Measurements from ENCODE around the gene PLEKHG5.
A peak's percentile ranks its signal among the peaks of the same experiment; 100 is the strongest.

The PLEKHG5 gene

GRCh38 chr1:6475381-6476133 is 15.9 kb downstream of the PLEKHG5 start:
- peak; percentile 81 for DNase-seq

- no peak for DNase-seq
Measured at GRCh38 chr1:6474815-6475282, 16.6 kb downstream of the PLEKHG5 start.

GRCh38 chr1:6473974-6474814 is 17.3 kb downstream of the PLEKHG5 start:
- no peak for DNase-seq

- no peak for DNase-seq
Measured at GRCh38 chr1:6473156-6473555, 18.3 kb downstream of the PLEKHG5 start.

- no peak for DNase-seq
Measured at GRCh38 chr1:6472391-6472790, 19.1 kb downstream of the PLEKHG5 start.

GRCh38 chr1:6471970-6472368 is 19.5 kb downstream of the PLEKHG5 start:
- no peak for DNase-seq

- DNase-seq: no peak
Measured at GRCh38 chr1:6471086-6471969, 20.1 kb downstream of the PLEKHG5 start.

GRCh38 chr1:6470132-6471085 is 21.1 kb downstream of the PLEKHG5 start:
- no peak for DNase-seq

GRCh38 chr1:6468729-6469461 is 22.6 kb downstream of the PLEKHG5 start:
- DNase-seq: no peak

- no peak for DNase-seq
Measured at GRCh38 chr1:6467744-6468688, 23.5 kb downstream of the PLEKHG5 start.

- DNase-seq: no peak
Measured at GRCh38 chr1:6467224-6467623, 24.2 kb downstream of the PLEKHG5 start.

- no peak for DNase-seq
Measured at GRCh38 chr1:6466751-6467150, 24.7 kb downstream of the PLEKHG5 start.

GRCh38 chr1:6466023-6466422 is 25.4 kb downstream of the PLEKHG5 start, which contains the start of gene TNFRSF25:
Gene TNFRSF25 (minus strand): TSS chr1:6466173. CDS start chr1:6466107, 66 bp downstream.
- DNase-seq: peak; percentile 45

GRCh38 chr1:6465461-6466005 is 25.9 kb downstream of the PLEKHG5 start:
- peak; percentile 41 for DNase-seq

- no peak for DNase-seq
Measured at GRCh38 chr1:6464915-6465314, 26.6 kb downstream of the PLEKHG5 start.

- no peak for DNase-seq
Measured at GRCh38 chr1:6464514-6464836, 27.0 kb downstream of the PLEKHG5 start.

GRCh38 chr1:6463120-6463412 is 28.4 kb downstream of the PLEKHG5 start:
- DNase-seq: no peak

GRCh38 chr1:6462412-6463119 is 28.9 kb downstream of the PLEKHG5 start:
- no peak for DNase-seq

Measured in activated gamma-delta T cell treated with Interleukin-2 at 50 U/mL for 16 hours (primary cell).